Natural killer cell treated with Interleukin-12 subunit alpha and Interleukin-12 subunit beta and Interleukin-15 and Interleukin-18, amount 100 ng/mL, for 72 hours (primary cell): Measurements from ENCODE around the gene ALG12. TPM values are rescaled to one million over a fixed set of nuclear protein-coding genes. Genes with fewer than 3 reads are reported as not detected.

Experiments used
- ATAC-seq, 2 donors: fragments of 150-1000 bp; cut with Tn5 transposase in 1 of 2; sonication (Bioruptor Pico), chemical (Tn5 transposase) in 1 of 2; 2 replicates each; pipeline ENCODE4 v1.10.0; 2021
- DNase-seq: peaks from one replicate; pipeline ENCODE4 v3.0.0; 2022; ENCODE audit warnings: low spot score
- H3K27ac Mint-ChIP-seq, 2 donors: 1 replicate in 1 of 2; 2 replicates in 1 of 2; pipeline ENCODE4 v1.8.0; 2022; ENCODE audit warnings: mixed read lengths in 2 of 2, mild to moderate bottlenecking in 1 of 2, moderate library complexity in 1 of 2
- H3K27me3 Mint-ChIP-seq, 2 donors: 1 replicate in 1 of 2; 2 replicates in 1 of 2; pipeline ENCODE4 v1.8.0; 2022; ENCODE audit warnings: mixed read lengths in 2 of 2
- H3K36me3 Mint-ChIP-seq: one replicate; pipeline ENCODE4 v1.8.0; 2022; ENCODE audit warnings: mixed read lengths
- H3K4me1 Mint-ChIP-seq, 2 donors: 1 replicate in 1 of 2; 2 replicates in 1 of 2; pipeline ENCODE4 v1.8.0; 2022; ENCODE audit warnings: low read depth in 2 of 2, mixed read lengths in 2 of 2, mild to moderate bottlenecking in 1 of 2
- H3K4me3 Mint-ChIP-seq: one replicate; pipeline ENCODE4 v1.8.0; 2022; ENCODE audit warnings: mixed read lengths
- H3K9me3 Mint-ChIP-seq: 2 replicates; pipeline ENCODE4 v1.8.0; 2022; ENCODE audit warnings: mixed read lengths
- total RNA-seq, 2 donors: library from RNA; stranded (reverse); gene quantifications; one replicate each; pipeline ENCODE4 v1.2.3, GENCODE V29; 2022

ALG12 gene
- total RNA-seq, result 10 to 100 TPM; 19.3 to 22.9 TPM

DNA sequence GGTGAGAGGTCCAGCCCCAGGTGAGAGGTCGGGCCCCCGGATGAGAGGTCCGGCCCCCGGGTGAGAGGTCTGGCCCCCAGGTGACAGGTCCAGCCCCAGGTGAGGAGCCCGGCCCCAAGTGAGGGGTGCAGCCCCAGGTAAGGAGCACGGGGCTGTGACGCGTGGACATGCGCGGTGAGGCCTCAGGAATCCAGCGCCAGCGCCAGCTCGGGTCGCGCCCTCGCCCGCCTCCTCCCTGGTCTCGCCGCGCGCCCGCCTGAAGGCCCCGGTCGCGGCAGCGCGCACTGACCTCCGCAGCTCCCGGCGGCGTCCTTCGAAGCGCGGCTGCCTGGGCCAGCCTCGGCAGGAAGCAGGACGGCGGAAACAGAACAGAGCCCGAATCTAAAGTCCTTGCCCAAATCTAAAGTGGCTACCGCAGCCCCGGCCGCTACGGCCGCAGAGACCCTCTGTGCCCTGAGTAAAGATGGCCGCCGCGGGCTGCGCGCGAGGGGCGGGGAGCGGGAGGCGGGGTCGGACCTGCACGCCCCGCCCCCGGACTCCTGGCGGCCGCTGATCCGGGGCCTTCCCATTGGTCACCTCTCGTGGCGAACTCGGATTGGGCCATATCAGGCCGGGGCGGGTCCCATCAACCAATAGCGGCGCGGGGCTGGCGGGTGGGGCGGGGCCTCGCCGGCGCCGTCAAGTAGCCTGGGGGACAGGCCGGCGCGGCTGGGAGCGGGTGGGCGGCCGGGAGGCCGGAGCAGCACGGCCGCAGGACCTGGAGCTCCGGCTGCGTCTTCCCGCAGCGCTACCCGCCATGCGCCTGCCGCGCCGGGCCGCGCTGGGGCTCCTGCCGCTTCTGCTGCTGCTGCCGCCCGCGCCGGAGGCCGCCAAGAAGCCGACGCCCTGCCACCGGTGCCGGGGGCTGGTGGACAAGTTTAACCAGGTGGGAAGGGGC lies at the start of gene ALG12, which contains the start of gene CRELD2:
Gene ALG12 (minus strand): TSS at position 465 of the 937 bp plus-strand sequence. CDS start 4,673 bp downstream, outside the sequence.
Gene CRELD2 (plus strand): TSS at position 661 of the 937 bp plus-strand sequence. CDS start 136 bp downstream, at position 797.
- ATAC-seq, result peak; percentile 98
- DNase-seq, result peak; percentile 98
- peak within 1 kb of the TSS; percentile 47 to 66 for H3K27ac Mint-ChIP-seq
- no peaks in the 10 kb centered on the region for H3K36me3 Mint-ChIP-seq
- peaks cover 10 to 11% of the 10 kb centered on the region in 2 donors for H3K4me1 Mint-ChIP-seq
- H3K27me3 Mint-ChIP-seq, result no peaks in the 10 kb centered on the region
- peak within 1 kb of the TSS; percentile 79 for H3K4me3 Mint-ChIP-seq
- no peaks in the 10 kb centered on the region for H3K9me3 Mint-ChIP-seq

DNA sequence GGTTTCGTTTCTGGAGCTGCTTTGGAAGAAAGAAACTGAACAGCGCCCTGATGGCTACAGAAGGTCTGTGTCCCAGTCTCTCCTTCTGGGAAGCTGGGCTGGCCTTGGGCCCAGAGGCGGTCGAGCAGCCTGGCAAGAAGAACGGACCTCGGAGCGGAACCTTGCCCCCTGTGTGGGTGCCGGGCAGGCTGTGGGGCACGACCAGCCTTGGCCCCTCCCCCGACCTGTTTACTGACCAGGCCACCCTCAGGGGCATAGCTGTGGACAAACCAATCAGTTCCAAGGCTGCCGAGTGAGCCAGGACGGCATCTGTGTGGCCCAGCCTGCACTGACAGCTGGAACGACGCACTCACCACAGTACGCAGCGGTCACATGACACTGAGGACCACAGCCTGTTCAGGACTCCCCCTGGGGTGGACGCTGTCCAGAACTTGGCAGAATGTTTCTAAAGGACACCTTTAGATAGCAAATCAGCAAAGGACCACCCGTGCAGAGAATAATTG lies 49.5 kb upstream of the ALG12 start:
- DNase-seq (no peak), ATAC-seq (no peak)
- H3K27ac Mint-ChIP-seq, result no peak overlapping the region
- no peaks in the 10 kb centered on the region for H3K36me3 Mint-ChIP-seq
- peaks cover 15 to 21% of the 10 kb centered on the region in 2 donors for H3K4me1 Mint-ChIP-seq
- H3K27me3 Mint-ChIP-seq, result no peaks in the 10 kb centered on the region
- no peak overlapping the region for H3K4me3 Mint-ChIP-seq
- H3K9me3 Mint-ChIP-seq, result no peaks in the 10 kb centered on the region

DNA sequence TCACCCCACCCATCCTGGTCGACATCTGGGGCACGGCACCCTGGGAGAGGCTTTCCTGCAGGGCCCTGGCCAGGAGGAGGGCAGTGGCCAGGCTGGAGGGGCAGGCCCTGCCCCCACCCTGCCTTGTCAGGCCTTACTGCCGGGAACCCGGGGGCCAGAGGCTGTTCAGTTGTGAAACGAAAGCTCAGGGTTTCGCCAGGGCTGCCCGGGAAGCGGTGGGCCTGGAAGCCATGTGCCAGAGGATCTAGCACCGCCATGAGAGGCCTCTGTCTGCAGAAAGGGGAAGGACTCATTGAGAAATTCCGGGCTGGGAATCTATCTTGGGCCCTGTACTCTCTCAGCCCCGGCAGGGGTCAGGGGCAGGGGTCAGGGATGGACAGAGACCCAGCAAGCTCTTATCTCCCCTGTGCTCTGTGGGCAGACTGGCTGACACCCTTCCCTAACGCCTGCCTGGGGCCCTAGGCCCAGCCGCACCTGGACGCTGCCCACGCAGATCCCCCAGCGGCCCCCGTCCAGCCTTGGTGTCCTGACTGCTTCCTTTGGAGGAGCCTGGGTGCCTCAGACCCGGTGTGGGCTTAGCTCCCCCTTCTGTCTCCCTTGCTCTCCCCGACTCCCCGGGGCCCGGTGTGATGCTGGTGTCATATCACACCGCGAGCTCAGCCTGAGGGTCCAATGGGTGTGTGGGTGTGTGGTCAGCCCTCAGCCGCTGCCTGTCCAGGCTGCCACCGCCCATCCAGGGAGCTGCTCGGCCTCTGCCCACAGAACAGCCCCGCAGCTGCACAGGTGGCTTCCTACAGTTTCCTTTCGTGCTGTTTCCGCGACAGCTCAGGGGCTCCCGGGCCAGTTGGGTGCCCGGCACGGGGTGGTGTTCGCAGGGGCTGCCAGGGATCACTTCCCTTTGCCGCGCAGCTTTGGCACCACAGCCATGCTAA lies 48.8 kb upstream of the ALG12 start:
- Mint-ChIP-seq H3K4me1 (peaks cover 15 to 21% of the 10 kb centered on the region in 2 donors), H3K9me3 (no peaks in the 10 kb centered on the region), H3K36me3 (no peaks in the 10 kb centered on the region), H3K27me3 (no peaks in the 10 kb centered on the region), H3K4me3 (no peak overlapping the region), H3K27ac (no peak overlapping the region)
- ATAC-seq (no peak), DNase-seq (no peak)

DNA sequence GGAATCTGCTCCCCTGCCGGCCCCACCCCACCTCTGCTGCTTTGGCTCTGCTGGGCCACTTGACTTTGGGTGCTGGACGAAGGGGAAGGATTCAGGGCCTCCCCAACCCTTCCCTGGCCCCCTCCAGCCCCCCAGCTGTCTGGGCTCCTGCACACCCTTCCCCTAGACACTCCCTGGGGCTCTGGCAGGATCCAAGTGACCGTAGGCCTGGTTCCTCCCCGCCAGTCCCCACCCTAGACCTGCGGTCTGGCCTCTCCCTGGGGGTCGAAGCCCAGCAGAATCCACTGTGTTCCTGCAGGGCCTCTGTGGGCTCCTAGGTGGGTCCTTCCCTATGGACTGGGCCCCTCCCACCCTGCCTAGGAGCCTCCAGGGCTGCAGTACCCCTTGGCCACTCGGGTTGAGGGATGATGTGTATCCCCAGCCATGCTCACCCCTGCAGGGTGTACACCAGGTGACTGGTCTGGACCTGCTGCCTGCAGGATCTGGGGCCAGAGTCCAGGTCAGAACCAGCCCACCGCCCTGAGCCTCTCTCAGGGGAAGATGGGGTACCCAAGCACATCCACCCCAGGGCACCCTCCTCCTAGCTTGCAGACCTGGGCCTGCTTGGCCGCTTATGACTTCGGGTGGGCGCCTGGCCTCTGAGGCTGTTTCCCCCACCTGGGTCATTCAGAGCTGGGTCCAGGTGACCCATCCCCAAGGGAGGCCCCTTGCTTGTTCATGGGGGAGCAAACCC lies 48.0 kb upstream of the ALG12 start:
- no peak overlapping the region for H3K27ac Mint-ChIP-seq
- no peak overlapping the region for H3K4me3 Mint-ChIP-seq
- no peaks in the 10 kb centered on the region for H3K27me3 Mint-ChIP-seq
- ATAC-seq (no peak), DNase-seq (peak; percentile 56)
- H3K9me3 Mint-ChIP-seq, result no peaks in the 10 kb centered on the region
- peaks cover 19 to 25% of the 10 kb centered on the region in 2 donors for H3K4me1 Mint-ChIP-seq
- no peaks in the 10 kb centered on the region for H3K36me3 Mint-ChIP-seq

DNA sequence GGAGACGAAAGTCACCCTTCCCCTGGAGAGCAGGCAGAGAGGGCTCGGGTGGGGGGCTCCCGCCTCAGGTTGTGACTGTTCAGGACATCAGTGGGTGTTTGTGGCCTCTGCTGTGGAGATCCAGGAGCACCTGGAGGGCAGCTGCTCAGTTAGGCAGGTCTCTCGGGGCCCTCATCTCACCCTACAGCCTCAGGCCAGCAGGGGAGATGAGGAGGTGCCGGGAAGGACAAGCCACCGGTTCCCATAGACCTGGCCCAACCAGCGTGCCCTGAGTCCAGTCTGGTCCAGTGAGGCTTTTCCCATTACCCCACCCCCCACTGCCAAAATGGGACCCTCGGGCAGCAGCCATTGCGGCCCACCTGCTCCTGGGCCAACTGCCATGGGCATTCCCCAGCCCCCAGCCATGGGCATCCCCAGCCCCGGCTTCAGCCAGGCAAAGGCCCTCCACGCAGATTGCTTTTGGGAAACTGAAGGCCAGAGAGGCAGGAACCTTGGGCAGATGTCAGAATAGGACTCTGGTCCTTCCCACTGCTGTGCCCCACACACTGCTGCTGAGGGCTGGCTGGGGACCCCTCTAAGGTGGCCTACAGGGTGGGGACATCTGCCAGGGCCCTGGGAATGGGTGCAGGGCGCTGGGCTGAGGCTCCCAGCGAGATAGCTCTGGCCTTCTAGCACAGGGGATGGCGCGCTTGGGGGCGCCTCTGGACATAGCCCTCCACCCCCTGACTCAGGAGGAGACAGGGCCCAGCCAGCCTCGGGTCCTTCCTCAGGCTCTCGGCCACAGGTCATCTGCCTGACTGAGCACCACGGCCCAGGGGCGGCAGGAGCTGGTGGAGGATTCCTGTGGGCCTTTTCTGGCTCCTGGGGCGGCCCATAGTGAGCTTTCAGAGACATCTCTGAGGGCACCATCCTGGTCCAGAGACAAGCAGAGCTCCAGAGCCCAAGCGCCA lies 47.1 kb upstream of the ALG12 start:
- H3K9me3 Mint-ChIP-seq, result no peaks in the 10 kb centered on the region
- no peak overlapping the region for H3K27ac Mint-ChIP-seq
- DNase-seq, result peak; percentile 56
- H3K27me3 Mint-ChIP-seq, result no peaks in the 10 kb centered on the region
- H3K4me1 Mint-ChIP-seq, result peaks cover 11 to 18% of the 10 kb centered on the region in 2 donors
- no peak overlapping the region for H3K4me3 Mint-ChIP-seq
- ATAC-seq, result no peak
- no peaks in the 10 kb centered on the region for H3K36me3 Mint-ChIP-seq

DNA sequence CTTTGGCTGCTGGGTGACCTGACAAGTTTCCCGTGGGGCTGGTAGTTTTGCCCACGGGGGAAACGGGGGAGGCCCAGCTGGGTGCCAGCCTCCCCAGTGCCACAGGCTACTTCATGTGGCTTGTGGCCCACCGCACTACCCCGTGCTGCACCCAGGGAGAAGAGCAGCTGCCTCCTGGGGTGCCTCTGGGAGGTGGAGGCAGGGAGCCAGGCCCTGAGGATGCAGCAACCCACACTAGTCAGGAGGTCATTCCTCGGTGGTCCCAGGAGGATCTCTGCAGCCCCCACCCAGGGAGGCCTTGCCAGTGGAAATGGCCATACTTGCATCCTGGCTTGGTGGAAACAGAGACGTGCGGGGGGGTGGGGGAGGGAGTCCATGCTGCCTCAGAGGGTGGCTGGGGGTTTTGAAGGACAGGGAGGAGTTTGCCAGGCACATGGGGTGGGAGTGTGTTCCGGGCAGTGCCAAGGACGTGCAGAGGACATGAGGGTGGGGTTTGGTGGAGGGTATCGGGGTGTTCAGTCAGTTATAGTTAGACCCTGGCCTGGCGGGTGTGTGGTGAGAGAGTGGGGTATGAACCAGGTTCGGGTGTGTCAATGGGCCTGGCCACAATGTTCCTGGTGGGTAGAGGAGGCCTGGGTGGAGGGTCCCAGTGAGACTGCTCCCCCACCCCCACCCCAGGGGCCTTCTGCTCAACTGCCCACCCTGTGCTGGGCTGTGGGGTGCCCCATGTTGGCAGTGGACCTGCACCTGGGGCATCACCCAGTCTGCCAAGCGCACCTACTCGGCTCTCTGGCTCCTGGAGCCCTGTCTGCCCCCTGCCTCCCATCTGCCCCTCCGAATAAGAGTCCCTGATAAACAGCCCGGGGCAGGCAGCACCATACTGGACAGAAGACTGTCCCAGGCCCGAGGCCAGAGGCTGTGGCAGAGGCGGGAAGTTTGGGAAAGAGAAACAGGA lies 46.2 kb upstream of the ALG12 start:
- ATAC-seq (no peak), DNase-seq (peak; percentile 48)
- no peak overlapping the region for H3K4me3 Mint-ChIP-seq
- H3K9me3 Mint-ChIP-seq, result no peaks in the 10 kb centered on the region
- H3K4me1 Mint-ChIP-seq, result peaks cover 9 to 18% of the 10 kb centered on the region in 2 donors
- H3K27me3 Mint-ChIP-seq, result no peaks in the 10 kb centered on the region
- peak overlapping the region; percentile 47 to 72 for H3K27ac Mint-ChIP-seq
- H3K36me3 Mint-ChIP-seq, result no peaks in the 10 kb centered on the region

DNA sequence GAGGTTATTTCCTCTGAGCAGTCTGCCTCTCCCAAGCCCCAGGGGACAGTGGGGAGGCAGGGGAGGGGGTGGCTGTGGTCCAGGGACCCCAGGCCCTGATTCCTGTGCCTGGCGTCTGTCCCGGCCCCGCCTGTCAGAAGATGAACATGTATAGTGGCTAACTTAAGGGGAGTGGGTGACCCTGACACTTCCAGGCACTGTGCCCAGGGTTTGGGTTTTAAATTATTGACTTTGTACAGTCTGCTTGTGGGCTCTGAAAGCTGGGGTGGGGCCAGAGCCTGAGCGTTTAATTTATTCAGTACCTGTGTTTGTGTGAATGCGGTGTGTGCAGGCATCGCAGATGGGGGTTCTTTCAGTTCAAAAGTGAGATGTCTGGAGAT lies 45.4 kb upstream of the ALG12 start:
- Mint-ChIP-seq H3K4me3 (peak overlapping the region; percentile 93), H3K27me3 (no peaks in the 10 kb centered on the region), H3K4me1 (peaks cover 9 to 21% of the 10 kb centered on the region in 2 donors), H3K27ac (peak overlapping the region; percentile 47 to 72), H3K36me3 (no peaks in the 10 kb centered on the region), H3K9me3 (no peaks in the 10 kb centered on the region)
- no peak for ATAC-seq
- peak; percentile 45 for DNase-seq

DNA sequence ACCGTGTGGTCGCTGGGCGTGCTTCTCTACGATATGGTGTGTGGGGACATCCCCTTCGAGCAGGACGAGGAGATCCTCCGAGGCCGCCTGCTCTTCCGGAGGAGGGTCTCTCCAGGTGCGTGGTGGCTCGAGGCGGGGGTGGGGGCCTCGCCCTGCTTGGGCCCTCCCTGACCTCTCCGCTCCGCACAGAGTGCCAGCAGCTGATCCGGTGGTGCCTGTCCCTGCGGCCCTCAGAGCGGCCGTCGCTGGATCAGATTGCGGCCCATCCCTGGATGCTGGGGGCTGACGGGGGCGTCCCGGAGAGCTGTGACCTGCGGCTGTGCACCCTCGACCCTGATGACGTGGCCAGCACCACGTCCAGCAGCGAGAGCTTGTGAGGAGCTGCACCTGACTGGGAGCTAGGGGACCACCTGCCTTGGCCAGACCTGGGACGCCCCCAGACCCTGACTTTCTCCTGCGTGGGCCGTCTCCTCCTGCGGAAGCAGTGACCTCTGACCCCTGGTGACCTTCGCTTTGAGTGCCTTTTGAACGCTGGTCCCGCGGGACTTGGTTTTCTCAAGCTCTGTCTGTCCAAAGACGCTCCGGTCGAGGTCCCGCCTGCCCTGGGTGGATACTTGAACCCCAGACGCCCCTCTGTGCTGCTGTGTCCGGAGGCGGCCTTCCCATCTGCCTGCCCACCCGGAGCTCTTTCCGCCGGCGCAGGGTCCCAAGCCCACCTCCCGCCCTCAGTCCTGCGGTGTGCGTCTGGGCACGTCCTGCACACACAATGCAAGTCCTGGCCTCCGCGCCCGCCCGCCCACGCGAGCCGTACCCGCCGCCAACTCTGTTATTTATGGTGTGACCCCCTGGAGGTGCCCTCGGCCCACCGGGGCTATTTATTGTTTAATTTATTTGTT lies 44.8 kb upstream of the ALG12 start:
- Mint-ChIP-seq H3K9me3 (no peaks in the 10 kb centered on the region), H3K4me1 (peaks cover 9 to 21% of the 10 kb centered on the region in 2 donors), H3K4me3 (peak overlapping the region; percentile 93), H3K36me3 (no peaks in the 10 kb centered on the region), H3K27me3 (no peaks in the 10 kb centered on the region), H3K27ac (peak overlapping the region; percentile 71 to 72)
- DNase-seq, result peak; percentile 60
- ATAC-seq, result no peak

DNA sequence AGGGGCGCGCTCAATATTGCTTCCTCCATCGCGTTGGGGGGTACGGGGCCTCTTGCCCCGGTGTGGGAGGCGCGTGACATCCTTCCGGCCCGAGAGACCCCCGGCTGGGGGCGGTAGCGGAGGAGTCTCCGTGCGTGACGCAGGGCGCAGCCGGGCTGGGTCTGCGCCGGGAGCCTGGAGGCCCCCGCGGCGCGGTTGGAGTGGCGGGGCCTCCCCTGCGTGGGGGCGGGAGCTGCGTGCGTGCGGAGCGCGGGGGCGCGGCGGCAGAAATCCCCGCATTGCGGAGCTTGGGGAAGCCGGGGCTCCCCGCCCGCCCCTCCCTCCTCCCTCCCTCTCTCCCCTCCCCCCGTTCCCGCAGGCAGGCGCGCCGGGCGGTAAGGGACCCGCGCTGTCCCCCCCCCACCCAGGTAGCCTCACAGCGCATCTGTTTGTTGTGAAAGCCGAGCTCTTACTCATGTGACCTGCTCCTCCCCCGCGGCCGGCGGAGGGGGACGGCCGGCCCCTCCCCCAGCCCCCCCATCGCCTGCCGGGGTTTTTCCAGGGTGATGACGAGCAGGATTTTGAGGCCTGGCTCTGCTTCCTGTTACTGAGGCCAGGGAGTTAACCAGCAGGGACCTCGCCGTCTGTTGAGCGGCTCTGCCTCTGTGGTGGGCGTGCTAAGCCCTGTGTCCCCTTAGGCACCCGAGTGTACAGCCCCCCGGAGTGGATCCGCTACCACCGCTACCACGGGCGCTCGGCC lies 43.9 kb upstream of the ALG12 start:
- Mint-ChIP-seq H3K27me3 (no peaks in the 10 kb centered on the region), H3K4me1 (peaks cover 9 to 17% of the 10 kb centered on the region in 2 donors), H3K4me3 (peak overlapping the region; percentile 93), H3K36me3 (no peaks in the 10 kb centered on the region), H3K27ac (peak overlapping the region in 1 of 2 donors; percentile 71), H3K9me3 (no peaks in the 10 kb centered on the region)
- peak; percentile 86 for DNase-seq
- peak; percentile 25 to 44 for ATAC-seq

DNA sequence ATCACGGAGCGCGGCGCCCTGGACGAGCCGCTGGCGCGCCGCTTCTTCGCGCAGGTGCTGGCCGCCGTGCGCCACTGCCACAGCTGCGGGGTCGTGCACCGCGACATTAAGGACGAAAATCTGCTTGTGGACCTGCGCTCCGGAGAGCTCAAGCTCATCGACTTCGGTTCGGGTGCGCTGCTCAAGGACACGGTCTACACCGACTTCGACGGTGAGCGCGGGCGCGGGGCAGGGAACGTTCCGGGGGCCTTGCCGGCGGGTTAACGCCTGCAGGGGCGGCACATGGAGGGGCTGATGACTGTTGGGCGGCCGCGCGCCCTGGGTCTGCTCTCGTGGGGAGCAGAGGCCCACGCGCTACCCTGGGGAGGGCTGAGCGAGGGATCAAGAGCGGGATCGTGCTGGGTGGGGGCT lies 43.4 kb upstream of the ALG12 start:
- Mint-ChIP-seq H3K27ac (peak overlapping the region; percentile 58 to 71), H3K9me3 (no peaks in the 10 kb centered on the region), H3K4me1 (peaks cover 9 to 15% of the 10 kb centered on the region in 2 donors), H3K4me3 (peak overlapping the region; percentile 93), H3K36me3 (no peaks in the 10 kb centered on the region), H3K27me3 (no peaks in the 10 kb centered on the region)
- DNase-seq (peak; percentile 59), ATAC-seq (no peak)
